GM21390 (cell line): ENCODE measurements around the gene CLIC4.
"Not testable (repeated sequence)": the region's sequence is repeated elsewhere in the genome, so short reads cannot be mapped to it uniquely, and the experiment has no call there.

Source experiments
- ATAC-seq: cut with Tn5 transposase; IDR thresholded peaks from one replicate; pipeline ENCODE4 v1.9.1; 2021; ENCODE audit not compliant: unreplicated experiment

CLIC4 gene

GRCh38 chr1:24744911-24745710 is at the start of gene CLIC4:
Gene CLIC4 (plus strand): TSS chr1:24745447. CDS start chr1:24745554, 107 bp downstream.
- ATAC-seq = peak; percentile 57

- no peak for ATAC-seq
Measured at GRCh38 chr1:24696041-24696755, 49.0 kb upstream of the CLIC4 start.

GRCh38 chr1:24696756-24697330 is 48.4 kb upstream of the CLIC4 start:
- ATAC-seq = no peak

- ATAC-seq = not testable (repeated sequence)
Measured at GRCh38 chr1:24697453-24698001, 47.7 kb upstream of the CLIC4 start.

GRCh38 chr1:24698326-24698725 is 46.9 kb upstream of the CLIC4 start:
- not testable (repeated sequence) for ATAC-seq

GRCh38 chr1:24699628-24700027 is 45.6 kb upstream of the CLIC4 start:
- ATAC-seq = no peak

- no peak for ATAC-seq
Measured at GRCh38 chr1:24702511-24703293, 42.5 kb upstream of the CLIC4 start.

GRCh38 chr1:24704411-24705259 is 40.6 kb upstream of the CLIC4 start:
- ATAC-seq = no peak

- no peak for ATAC-seq
Measured at GRCh38 chr1:24705260-24706073, 39.8 kb upstream of the CLIC4 start.

GRCh38 chr1:24706074-24706389 is 39.2 kb upstream of the CLIC4 start:
- ATAC-seq = not testable (repeated sequence)

GRCh38 chr1:24707687-24708086 is 37.6 kb upstream of the CLIC4 start:
- ATAC-seq = no peak

GRCh38 chr1:24708938-24709337 is 36.3 kb upstream of the CLIC4 start:
- no peak for ATAC-seq

GRCh38 chr1:24709791-24710441 is 35.3 kb upstream of the CLIC4 start:
- ATAC-seq = no peak

- no peak for ATAC-seq
Measured at GRCh38 chr1:24711329-24711728, 33.9 kb upstream of the CLIC4 start.

GRCh38 chr1:24713176-24713575 is 32.1 kb upstream of the CLIC4 start:
- ATAC-seq = no peak

- no peak for ATAC-seq
Measured at GRCh38 chr1:24713736-24714135, 31.5 kb upstream of the CLIC4 start.

- ATAC-seq = no peak
Measured at GRCh38 chr1:24714859-24715520, 30.3 kb upstream of the CLIC4 start.

GRCh38 chr1:24715658-24716057 is 29.6 kb upstream of the CLIC4 start:
- no peak for ATAC-seq
